Measurements from ENCODE around the gene TRPM3.

TRPM3 gene

GRCh38 chr9:70484232-70485130, 636.9 kb downstream of the TRPM3 start:
- no peak for DNase-seq (ENCODE audit: low read depth in 2 of 2)

GRCh38 chr9:70481471-70481870, 640.0 kb downstream of the TRPM3 start:
- DNase-seq (ENCODE audit: low read depth in 2 of 2): no peak

GRCh38 chr9:70480405-70480980, 640.9 kb downstream of the TRPM3 start:
- DNase-seq (ENCODE audit: low read depth in 2 of 2): no peak

GRCh38 chr9:70479880-70480291, 641.5 kb downstream of the TRPM3 start:
- DNase-seq (ENCODE audit: low read depth in 2 of 2): no peak
